Stomach (tissue), 9 donors: ENCODE data around the gene ALK. TPM values are rescaled to one million over a fixed set of nuclear protein-coding genes. Genes with fewer than 3 reads are reported as not detected.

Source experiments
- DNase-seq, 2 donors: peaks; one replicate each; pipeline versions ENCODE4 v3.0.0 to v3.0.0-alpha.2; 2013 to 2019
- H3K27ac ChIP-seq, 5 donors: fragments of 200-600 bp in 4 of 5; sonication (generic) in 4 of 5; one replicate each; pipeline ENCODE4 v1.5.1; 2013 to 2019; ENCODE audit warnings: mild to moderate bottlenecking in 1 of 5, moderate library complexity in 1 of 5
- H3K27me3 ChIP-seq, 3 donors: fragments of 200-600 bp; sonication (generic); one replicate each; pipeline ENCODE4 v1.5.1; 2017 to 2019; ENCODE audit warnings: mixed run types in 1 of 3
- H3K36me3 ChIP-seq, 4 donors: fragments of 200-600 bp; sonication (generic); 1 replicate in 3 of 4; 2 replicates in 1 of 4; pipeline ENCODE4 v1.5.1; 2016 to 2019
- H3K4me1 ChIP-seq, 4 donors: fragments of 200-600 bp; sonication (generic); one replicate each; pipeline ENCODE4 v1.5.1; 2016 to 2019
- H3K4me3 ChIP-seq, 4 donors: fragments of 200-600 bp; sonication (generic) in 3 of 4; one replicate each; pipeline ENCODE4 v1.5.1; 2016 to 2019; ENCODE audit warnings: mild to moderate bottlenecking in 1 of 4
- H3K9me3 ChIP-seq, 4 donors: fragments of 200-600 bp; sonication (generic); one replicate each; pipeline ENCODE4 v1.5.1; 2016 to 2019
- EP300 ChIP-seq: sonication (generic); formaldehyde crosslinking; IDR thresholded peaks from one replicate; pipeline ENCODE4 v1.6.1; 2017; ENCODE audit warnings: antibody characterized with exemption
- POLR2A ChIP-seq, 4 donors: fragments of 450-650 bp; IDR thresholded peaks; one replicate each; pipeline ENCODE4 v1.6.1; 2016; ENCODE audit warnings: antibody characterized with exemption in 4 of 4, control low read depth in 2 of 4, mild to moderate bottlenecking in 1 of 4, moderate library complexity in 1 of 4
- POLR2AphosphoS5 ChIP-seq, 3 donors: sonication (generic); formaldehyde crosslinking; IDR thresholded peaks; one replicate each; pipeline ENCODE4 v1.6.1; 2016; ENCODE audit warnings: antibody characterized with exemption in 3 of 3
- WGBS, 5 donors: extraction: QIAGEN DNeasy Blood & Tissue Kit in 3 of 5; methylation state at CpG; one replicate each; pipeline versions ENCODE4 v1.1.5 to v1.1.7; 2013 to 2018; 5-methylcytosine and 5-hydroxymethylcytosine counted together
- intact Hi-C: fragments of 100-400 bp; cut with DNase I; formaldehyde crosslinking; loops from one replicate; pipeline ENCODE4 v1.15.1; 2023; ENCODE audit warnings: low total_unique reads
- polyA plus RNA-seq, 3 donors: library from polyadenylated mRNA; stranded (reverse); fragments of 200-250 nt; gene quantifications; one replicate each; pipeline ENCODE4 v1.2.3, GENCODE V29; 2013
- total RNA-seq, 5 donors: library from RNA; depleted of rRNA; stranded (reverse); fragments of >200 nt; gene quantifications; one replicate each; pipeline versions ENCODE4 v1.1.0 to v1.2.3, GENCODE V29; 2014 to 2016
- TF ChIP-seq, protein P1 (sequence below), 7 experiments: fragments of 450-650 bp in 4 of 7; fragments of 200-600 bp in 3 of 7; sonication (generic) in 3 of 7; IDR thresholded peaks; one replicate each; pipeline ENCODE4 v1.5.1; 2016 to 2019; ENCODE audit warnings: antibody characterized with exemption in 7 of 7, control low read depth in 2 of 7, mild to moderate bottlenecking in 1 of 7
- donor health status: healthy with polysubstance abuse.
- donor health status: Bipolar disorder and iron deficiency.
- donor health status: healthy.

The ALK gene
- total and polyA plus RNA-seq, 8 donors, result 0.13 to 0.92 TPM; not detected in 6

DNA sequence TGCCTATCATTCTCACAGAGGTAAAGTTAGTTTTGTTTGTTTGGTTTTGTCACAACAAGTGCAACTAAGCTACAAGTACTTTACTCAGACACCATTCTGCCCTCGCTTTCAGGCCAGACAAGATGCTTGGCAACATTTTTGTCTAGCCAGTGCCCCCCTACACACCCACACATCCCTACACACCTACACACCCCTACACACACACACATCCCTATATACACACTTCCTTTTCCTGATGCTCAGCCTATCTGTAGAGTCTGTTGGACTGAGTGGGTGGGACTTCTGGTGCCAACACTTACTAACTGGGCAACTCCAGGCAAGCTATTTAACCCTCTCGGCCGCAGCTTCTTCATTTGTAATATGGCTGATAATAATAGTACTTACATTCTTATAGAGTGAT, 161.4 kb downstream of the ALK start:
- H3K27ac ChIP-seq, result no peak overlapping the region
- no peaks in the 10 kb centered on the region for H3K36me3 ChIP-seq
- DNase-seq, result no peak
- no peaks in the 10 kb centered on the region for H3K9me3 ChIP-seq
- H3K4me3 ChIP-seq, result no peak overlapping the region
- H3K4me1 ChIP-seq, result peaks cover 0 to 9% (median 0%) of the 10 kb centered on the region in 4 donors
- no peaks in the 10 kb centered on the region for H3K27me3 ChIP-seq
- TF ChIP-seq EP300 (no peak), POLR2AphosphoS5 (IDR thresholded peaks at IDR 0.05) (no peak), POLR2A (IDR thresholded peaks at IDR 0.05) (no peak)
- TF ChIP-seq, protein P1, sequence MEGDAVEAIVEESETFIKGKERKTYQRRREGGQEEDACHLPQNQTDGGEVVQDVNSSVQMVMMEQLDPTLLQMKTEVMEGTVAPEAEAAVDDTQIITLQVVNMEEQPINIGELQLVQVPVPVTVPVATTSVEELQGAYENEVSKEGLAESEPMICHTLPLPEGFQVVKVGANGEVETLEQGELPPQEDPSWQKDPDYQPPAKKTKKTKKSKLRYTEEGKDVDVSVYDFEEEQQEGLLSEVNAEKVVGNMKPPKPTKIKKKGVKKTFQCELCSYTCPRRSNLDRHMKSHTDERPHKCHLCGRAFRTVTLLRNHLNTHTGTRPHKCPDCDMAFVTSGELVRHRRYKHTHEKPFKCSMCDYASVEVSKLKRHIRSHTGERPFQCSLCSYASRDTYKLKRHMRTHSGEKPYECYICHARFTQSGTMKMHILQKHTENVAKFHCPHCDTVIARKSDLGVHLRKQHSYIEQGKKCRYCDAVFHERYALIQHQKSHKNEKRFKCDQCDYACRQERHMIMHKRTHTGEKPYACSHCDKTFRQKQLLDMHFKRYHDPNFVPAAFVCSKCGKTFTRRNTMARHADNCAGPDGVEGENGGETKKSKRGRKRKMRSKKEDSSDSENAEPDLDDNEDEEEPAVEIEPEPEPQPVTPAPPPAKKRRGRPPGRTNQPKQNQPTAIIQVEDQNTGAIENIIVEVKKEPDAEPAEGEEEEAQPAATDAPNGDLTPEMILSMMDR (IDR thresholded peaks at IDR 0.05), result no peak
- intact Hi-C loops, result no loop called here
- 86 to 98% (median 94%) methylated on average over 3 of the region's 3 CpGs for WGBS, 5 donors

DNA sequence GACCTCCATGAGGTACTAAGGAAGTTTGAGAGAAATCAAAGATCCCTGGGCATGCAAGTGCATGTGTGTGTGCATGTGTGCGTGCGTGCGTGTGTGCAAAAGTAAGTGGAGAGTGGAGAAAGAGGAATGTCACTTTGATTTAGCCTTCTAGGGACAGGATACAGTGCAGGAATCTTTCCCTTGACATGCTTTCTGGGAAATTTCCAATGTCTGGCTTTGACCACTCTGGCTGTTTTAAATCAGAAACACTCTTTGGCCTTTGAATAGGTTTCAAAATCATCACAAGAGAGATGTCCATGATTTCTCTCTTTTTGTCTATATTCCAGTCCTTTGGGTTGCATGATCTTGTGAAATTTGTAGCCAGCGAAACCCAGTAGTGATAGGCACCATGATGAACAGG, 162.0 kb downstream of the ALK start:
- DNase-seq, result peak in 1 of 2 donors; percentile 13
- Histone ChIP-seq H3K36me3 (no peaks in the 10 kb centered on the region), H3K4me1 (peaks cover 0 to 9% (median 0%) of the 10 kb centered on the region in 4 donors), H3K27ac (no peak overlapping the region), H3K9me3 (no peaks in the 10 kb centered on the region), H3K27me3 (no peaks in the 10 kb centered on the region), H3K4me3 (no peak overlapping the region)
- intact Hi-C loops, result no loop called here
- TF ChIP-seq POLR2AphosphoS5 (IDR thresholded peaks at IDR 0.05) (no peak), EP300 (no peak), POLR2A (IDR thresholded peaks at IDR 0.05) (no peak)
- TF ChIP-seq, protein P1 (IDR thresholded peaks at IDR 0.05), result no peak
- WGBS, 5 donors, result 86 to 95% (median 92%) methylated on average over 4 of the region's 4 CpGs

- TF ChIP-seq EP300 (no peak), POLR2AphosphoS5 (IDR thresholded peaks at IDR 0.05) (no peak), POLR2A (IDR thresholded peaks at IDR 0.05) (no peak)
- TF ChIP-seq, protein P1 (IDR thresholded peaks at IDR 0.05), result no peak
- Histone ChIP-seq H3K27me3 (no peaks in the 10 kb centered on the region), H3K4me1 (peaks cover 0 to 22% (median 0%) of the 10 kb centered on the region in 4 donors), H3K36me3 (no peaks in the 10 kb centered on the region), H3K4me3 (no peak overlapping the region), H3K9me3 (no peaks in the 10 kb centered on the region), H3K27ac (no peak overlapping the region)
- 85 to 96% (median 92%) methylated on average over 5 of the region's 5 CpGs for WGBS, 5 donors
- intact Hi-C loops, result no loop called here
- no peak for DNase-seq
Observed at GRCh38 chr2:29755829-29756228, 165.6 kb downstream of the ALK start.

DNA sequence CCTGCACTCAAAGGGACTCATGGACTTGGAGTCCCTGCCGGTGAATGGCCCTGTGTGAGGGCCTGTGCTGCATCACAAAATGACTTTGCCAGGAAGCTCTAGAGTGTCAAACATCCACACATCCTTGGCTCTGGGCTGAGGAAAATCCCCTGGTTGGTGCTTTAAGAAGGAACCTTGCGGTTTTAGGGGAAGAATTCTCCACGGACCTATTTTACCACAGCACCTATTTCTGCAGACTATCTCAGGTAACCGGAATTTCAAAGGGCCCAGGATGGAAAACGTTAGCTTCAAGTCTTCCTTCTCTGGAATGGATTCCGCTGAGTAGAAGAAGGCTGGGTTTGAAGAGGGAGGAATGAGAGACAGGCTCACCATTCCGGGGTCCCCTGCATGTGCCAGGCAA, 166.2 kb downstream of the ALK start:
- intact Hi-C loops, result no loop called here
- DNase-seq, result no peak
- TF ChIP-seq POLR2A (IDR thresholded peaks at IDR 0.05) (no peak), POLR2AphosphoS5 (IDR thresholded peaks at IDR 0.05) (no peak), EP300 (no peak)
- TF ChIP-seq, protein P1 (IDR thresholded peaks at IDR 0.05), result no peak
- H3K36me3 ChIP-seq, result no peaks in the 10 kb centered on the region
- H3K9me3 ChIP-seq, result no peaks in the 10 kb centered on the region
- peaks cover 0 to 22% (median 0%) of the 10 kb centered on the region in 4 donors for H3K4me1 ChIP-seq
- no peaks in the 10 kb centered on the region for H3K27me3 ChIP-seq
- H3K4me3 ChIP-seq, result no peak overlapping the region
- no peak overlapping the region for H3K27ac ChIP-seq
- WGBS, 5 donors, result 83 to 92% (median 91%) methylated on average over 7 of the region's 7 CpGs
